ENCODE results near the gene TOX4. TPM values are rescaled to one million over a fixed set of nuclear protein-coding genes. Genes with fewer than 3 reads are reported as not detected.

TOX4 gene
- 10 to 100 TPM; 31.4 to 74.5 (median 61.7) TPM for total RNA-seq

GRCh38 chr14:21476925-21477681 is at the start of gene TOX4, which contains the start of gene RAB2B:
TOX4 (plus strand) TSS chr14:21477195; CDS start chr14:21477279, 84 bp downstream.
RAB2B (minus strand) TSS chr14:21476959; CDS start chr14:21476872, 87 bp downstream.
- Histone ChIP-seq H3K4me3 (peak within 1 kb of the TSS; percentile 72 to 86 (median 78)), H3K36me3 (peaks cover 0 to 29% (median 0%) of the 10 kb centered on the region in 3 donors), H3K27ac (peak within 1 kb of the TSS; percentile 82 to 91 (median 89)), H3K4me1 (peaks cover 0 to 14% (median 6%) of the 10 kb centered on the region in 4 donors), H3K9me3 (no peaks in the 10 kb centered on the region), H3K27me3 (no peaks in the 10 kb centered on the region)
- peak; percentile 94 to 98 (median 94) for DNase-seq
- TF ChIP-seq POLR2A (IDR thresholded peaks at IDR 0.05) (peak; percentile 67 to 79), CTCF (IDR thresholded peaks at IDR 0.05) (peak; percentile 93 to 100 (median 99))

- Histone ChIP-seq H3K27ac (no peak overlapping the region), H3K9me3 (no peaks in the 10 kb centered on the region), H3K4me1 (no peaks in the 10 kb centered on the region), H3K27me3 (no peaks in the 10 kb centered on the region), H3K36me3 (peaks cover 0 to 77% (median 4%) of the 10 kb centered on the region in 3 donors), H3K4me3 (no peak overlapping the region)
- DNase-seq = no peak
- TF ChIP-seq POLR2A (IDR thresholded peaks at IDR 0.05) = no peak
- no peak for TF ChIP-seq CTCF (IDR thresholded peaks at IDR 0.05)
These were observed 48.1 kb upstream of the TOX4 start for GRCh38 chr14:21428930-21429329.

GRCh38 chr14:21431126-21431525 is 45.9 kb upstream of the TOX4 start:
- no peak for DNase-seq
- Histone ChIP-seq H3K9me3 (no peaks in the 10 kb centered on the region), H3K27me3 (no peaks in the 10 kb centered on the region), H3K36me3 (peaks cover 0 to 55% (median 4%) of the 10 kb centered on the region in 3 donors), H3K27ac (no peak overlapping the region), H3K4me3 (no peak overlapping the region), H3K4me1 (peaks cover 0 to 8% (median 3%) of the 10 kb centered on the region in 4 donors)
- TF ChIP-seq POLR2A (IDR thresholded peaks at IDR 0.05) (no peak), CTCF (IDR thresholded peaks at IDR 0.05) (no peak)

- DNase-seq = no peak
These were observed 40.4 kb upstream of the TOX4 start for GRCh38 chr14:21436567-21437062.

More at GRCh38 chr14:21436567-21437062, 40.4 kb upstream of the TOX4 start:
- Histone ChIP-seq H3K27me3 (no peaks in the 10 kb centered on the region), H3K27ac (peak overlapping the region; percentile 76 to 93 (median 84)), H3K4me1 (peaks cover 0 to 18% (median 3%) of the 10 kb centered on the region in 4 donors), H3K9me3 (no peaks in the 10 kb centered on the region), H3K36me3 (peaks cover 0 to 2% (median 0%) of the 10 kb centered on the region in 3 donors), H3K4me3 (peak overlapping the region; percentile 63 to 99 (median 90))
- TF ChIP-seq CTCF (IDR thresholded peaks at IDR 0.05) (no peak), POLR2A (IDR thresholded peaks at IDR 0.05) (no peak)
